ENCODE data around the gene PITX1. TPM values are rescaled to one million over a fixed set of nuclear protein-coding genes. Genes with fewer than 3 reads are reported as not detected.

PITX1 gene
- total RNA-seq, 1 experiment from 2014 or later = 31.0 TPM

GRCh38 chr5:135041145-135041587 is 7.1 kb upstream of the PITX1 start:
- POLR2A ChIA-PET = no interaction called here
- no peak for ATAC-seq
- Histone ChIP-seq H3K79me2 (ENCODE audit: insufficient read depth, low read length) (no peaks in the 10 kb centered on the region), H3K9me2 (ENCODE audit: insufficient read depth) (no peaks in the 10 kb centered on the region), H3K36me3 (ENCODE audit: control insufficient read depth in 1 of 2, insufficient read depth in 2 of 2, low read length in 2 of 2) (no peaks in the 10 kb centered on the region), H3K4me3 (replicated peaks in 1 of 2; ENCODE audit: low read depth in 1 of 2, low read length in 2 of 2) (no peak overlapping the region), H3K9me3 (ENCODE audit: control insufficient read depth in 1 of 2, insufficient read depth in 1 of 2, low read depth in 1 of 2, low read length in 2 of 2) (no peaks in the 10 kb centered on the region), H3K27me3 (ENCODE audit: insufficient read depth, low read length) (0 out of 2 replicates have a peak, but pooled peaks cover 2% of the 10 kb centered on the region), H2AFZ (ENCODE audit: low read depth, low read length, poor library complexity, severe bottlenecking) (no peak overlapping the region), H3K9ac (ENCODE audit: low read length) (no peak overlapping the region), H4K20me1 (ENCODE audit: insufficient read depth) (no peaks in the 10 kb centered on the region), H3K4me2 (ENCODE audit: low read length) (no peak overlapping the region), H3K4me1 (ENCODE audit: control insufficient read depth in 1 of 2, insufficient read depth in 2 of 2, low read length in 2 of 2) (peaks cover 4 to 23% of the 10 kb centered on the region in 2 experiments; a peak in 2 of 4 replicates), H3K27ac (ENCODE audit: low read depth, low read length) (no peak overlapping the region)
- BruUV-seq (replicated peaks) = no TSS peak
- RAD21 ChIA-PET (ENCODE audit: low non-redundant PET in 1 of 2, low total read pairs in 2 of 2, uncharacterized antibody in 2 of 2, unreplicated experiment in 2 of 2) = no interaction called here
- no peak for DNase-seq (ENCODE audit: low read depth, low spot score)
- TF ChIP-seq REST (IDR thresholded peaks at IDR 0.05; ENCODE audit: low read depth) = no peak
- TF ChIP-seq SIN3A (IDR thresholded peaks at IDR 0.05; ENCODE audit: low read depth) = no peak
- TF ChIP-seq CBX3 (IDR thresholded peaks at IDR 0.05; ENCODE audit: low read depth) = no peak
- TF ChIP-seq RAD21 (IDR thresholded peaks at IDR 0.05; ENCODE audit: low read depth) = no peak
- no peak for TF ChIP-seq SP1 (IDR thresholded peaks at IDR 0.05; ENCODE audit: low read depth)
- no peak for TF ChIP-seq ZBTB33 (IDR thresholded peaks at IDR 0.05; ENCODE audit: extremely low read depth, insufficient replicate concordance, low read length)
- no peak for TF ChIP-seq JUND (IDR thresholded peaks at IDR 0.05)
- TF ChIP-seq SRF (IDR thresholded peaks at IDR 0.05; ENCODE audit: low read depth) = no peak
- no peak for TF ChIP-seq ZFX (IDR thresholded peaks at IDR 0.05)
- TF ChIP-seq EZH2 (IDR thresholded peaks at IDR 0.05) = no peak
- TF ChIP-seq FOSL1 (IDR thresholded peaks at IDR 0.05; ENCODE audit: low read depth) = no peak
- TF ChIP-seq ATF3 (IDR thresholded peaks at IDR 0.05) = no peak
- TF ChIP-seq ZNF274 (IDR thresholded peaks at IDR 0.05; ENCODE audit: low read depth, low read length) = no peak
- intact Hi-C loops (cut with micrococcal nuclease) = no loop called here
- CTCF ChIA-PET = no interaction called here
